ENCODE data around the gene SCUBE1.

Gene SCUBE1

GRCh38 chr22:43310311-43310710 is 32.9 kb downstream of the SCUBE1 start:
- H3K4me3 ChIP-seq (ENCODE audit: low read depth, low read length), result no peak overlapping the region
- TF ChIP-seq, protein P1, sequence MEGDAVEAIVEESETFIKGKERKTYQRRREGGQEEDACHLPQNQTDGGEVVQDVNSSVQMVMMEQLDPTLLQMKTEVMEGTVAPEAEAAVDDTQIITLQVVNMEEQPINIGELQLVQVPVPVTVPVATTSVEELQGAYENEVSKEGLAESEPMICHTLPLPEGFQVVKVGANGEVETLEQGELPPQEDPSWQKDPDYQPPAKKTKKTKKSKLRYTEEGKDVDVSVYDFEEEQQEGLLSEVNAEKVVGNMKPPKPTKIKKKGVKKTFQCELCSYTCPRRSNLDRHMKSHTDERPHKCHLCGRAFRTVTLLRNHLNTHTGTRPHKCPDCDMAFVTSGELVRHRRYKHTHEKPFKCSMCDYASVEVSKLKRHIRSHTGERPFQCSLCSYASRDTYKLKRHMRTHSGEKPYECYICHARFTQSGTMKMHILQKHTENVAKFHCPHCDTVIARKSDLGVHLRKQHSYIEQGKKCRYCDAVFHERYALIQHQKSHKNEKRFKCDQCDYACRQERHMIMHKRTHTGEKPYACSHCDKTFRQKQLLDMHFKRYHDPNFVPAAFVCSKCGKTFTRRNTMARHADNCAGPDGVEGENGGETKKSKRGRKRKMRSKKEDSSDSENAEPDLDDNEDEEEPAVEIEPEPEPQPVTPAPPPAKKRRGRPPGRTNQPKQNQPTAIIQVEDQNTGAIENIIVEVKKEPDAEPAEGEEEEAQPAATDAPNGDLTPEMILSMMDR (IDR thresholded peaks at IDR 0.05; ENCODE audit: low read depth, low read length), result no peak

DNA sequence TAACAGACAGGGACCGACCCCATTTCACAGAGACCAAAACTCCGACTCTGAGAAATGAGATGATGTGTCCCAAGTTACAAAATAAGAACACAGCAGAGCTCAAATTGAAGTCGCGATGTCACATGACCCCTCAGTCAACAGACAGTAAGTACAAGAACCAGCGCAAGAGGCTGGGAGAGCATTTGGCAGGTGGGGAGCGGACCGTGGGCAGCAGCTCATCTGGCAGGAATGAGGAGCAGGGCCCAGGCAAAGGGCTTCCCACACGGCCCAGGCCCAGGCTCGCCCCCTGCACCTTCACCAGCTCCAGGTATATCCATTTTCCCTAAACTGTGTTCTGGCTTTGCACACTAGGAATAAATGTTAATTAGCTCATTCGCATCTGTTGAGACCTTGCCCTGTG is 34.3 kb downstream of the SCUBE1 start:
- TF ChIP-seq, protein P1 (IDR thresholded peaks at IDR 0.05; ENCODE audit: low read depth, low read length), result no peak
- no peak overlapping the region for H3K4me3 ChIP-seq (ENCODE audit: low read depth, low read length)

GRCh38 chr22:43308060-43308830 is 34.9 kb downstream of the SCUBE1 start:
- no peak overlapping the region for H3K4me3 ChIP-seq (ENCODE audit: low read depth, low read length)
- TF ChIP-seq, protein P1 (IDR thresholded peaks at IDR 0.05; ENCODE audit: low read depth, low read length), result no peak

- TF ChIP-seq, protein P1 (IDR thresholded peaks at IDR 0.05; ENCODE audit: low read depth, low read length), result no peak
Observed at GRCh38 chr22:43305806-43306205, 37.4 kb downstream of the SCUBE1 start.

GRCh38 chr22:43304831-43305590 is 38.2 kb downstream of the SCUBE1 start:
- TF ChIP-seq, protein P1 (IDR thresholded peaks at IDR 0.05; ENCODE audit: low read depth, low read length), result no peak
- H3K4me3 ChIP-seq (ENCODE audit: low read depth, low read length), result no peak overlapping the region

More at GRCh38 chr22:43305806-43306205, 37.4 kb downstream of the SCUBE1 start:
- no peak overlapping the region for H3K4me3 ChIP-seq (ENCODE audit: low read depth, low read length)

- H3K4me3 ChIP-seq (ENCODE audit: low read depth, low read length), result no peak overlapping the region
- TF ChIP-seq, protein P1 (IDR thresholded peaks at IDR 0.05; ENCODE audit: low read depth, low read length), result no peak
Observed at GRCh38 chr22:43303751-43304150, 39.4 kb downstream of the SCUBE1 start.

GRCh38 chr22:43303166-43303565 is 40.0 kb downstream of the SCUBE1 start:
- no peak overlapping the region for H3K4me3 ChIP-seq (ENCODE audit: low read depth, low read length)
- TF ChIP-seq, protein P1 (IDR thresholded peaks at IDR 0.05; ENCODE audit: low read depth, low read length), result no peak
